ENCODE results near the gene SLC25A45. TPM values are rescaled to one million over a fixed set of nuclear protein-coding genes. Genes with fewer than 3 reads are reported as not detected.

Gene SLC25A45
- total and polyA plus RNA-seq, 2 of the 4 experiments (the other 2 are of a cell fraction) = 0.72 to 1.2 TPM

DNA sequence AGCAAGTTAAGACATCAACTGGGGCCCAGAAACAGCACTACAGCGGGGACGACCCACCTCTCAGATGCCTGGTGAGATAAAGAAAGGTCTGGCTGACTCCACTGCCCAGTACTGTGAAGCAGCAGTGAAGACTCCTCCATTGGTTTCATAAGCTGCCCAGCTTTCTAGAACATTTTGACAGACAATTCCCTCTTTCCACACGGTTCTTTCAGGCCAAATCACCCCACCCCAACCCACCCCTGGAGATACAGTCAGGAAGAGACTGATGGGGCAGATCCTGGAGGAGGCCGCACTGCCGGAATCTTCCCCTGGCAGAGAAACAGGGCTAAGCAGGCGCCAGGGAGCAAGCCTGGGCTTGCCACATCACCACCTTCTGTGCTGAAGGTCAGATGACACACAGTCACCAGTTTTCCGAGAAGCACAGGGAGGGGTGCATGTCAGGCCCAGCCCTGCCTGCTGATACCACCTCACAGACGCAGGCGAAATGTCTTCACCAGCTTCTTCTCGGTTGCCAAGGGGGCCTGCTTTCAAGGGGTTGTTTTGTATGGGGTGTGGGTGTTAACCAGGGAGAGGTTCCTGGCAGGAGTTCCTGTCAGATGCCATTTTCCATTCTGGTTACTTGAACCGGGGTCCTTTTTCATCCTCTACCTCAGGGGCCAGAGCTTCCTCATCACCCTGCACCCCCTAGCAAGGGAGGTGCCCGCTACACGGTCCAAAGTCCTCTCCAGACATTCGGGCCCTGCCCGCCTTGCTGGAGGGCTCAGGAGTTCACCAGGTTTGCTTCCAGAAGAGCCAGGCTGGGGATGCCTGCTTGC lies 38.7 kb upstream of the SLC25A45 start (continued):
- TF ChIP-seq, protein P1, sequence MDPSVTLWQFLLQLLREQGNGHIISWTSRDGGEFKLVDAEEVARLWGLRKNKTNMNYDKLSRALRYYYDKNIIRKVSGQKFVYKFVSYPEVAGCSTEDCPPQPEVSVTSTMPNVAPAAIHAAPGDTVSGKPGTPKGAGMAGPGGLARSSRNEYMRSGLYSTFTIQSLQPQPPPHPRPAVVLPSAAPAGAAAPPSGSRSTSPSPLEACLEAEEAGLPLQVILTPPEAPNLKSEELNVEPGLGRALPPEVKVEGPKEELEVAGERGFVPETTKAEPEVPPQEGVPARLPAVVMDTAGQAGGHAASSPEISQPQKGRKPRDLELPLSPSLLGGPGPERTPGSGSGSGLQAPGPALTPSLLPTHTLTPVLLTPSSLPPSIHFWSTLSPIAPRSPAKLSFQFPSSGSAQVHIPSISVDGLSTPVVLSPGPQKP (IDR thresholded peaks at IDR 0.05; ENCODE audit: borderline replicate concordance, low read depth, low read length) = no peak

DNA sequence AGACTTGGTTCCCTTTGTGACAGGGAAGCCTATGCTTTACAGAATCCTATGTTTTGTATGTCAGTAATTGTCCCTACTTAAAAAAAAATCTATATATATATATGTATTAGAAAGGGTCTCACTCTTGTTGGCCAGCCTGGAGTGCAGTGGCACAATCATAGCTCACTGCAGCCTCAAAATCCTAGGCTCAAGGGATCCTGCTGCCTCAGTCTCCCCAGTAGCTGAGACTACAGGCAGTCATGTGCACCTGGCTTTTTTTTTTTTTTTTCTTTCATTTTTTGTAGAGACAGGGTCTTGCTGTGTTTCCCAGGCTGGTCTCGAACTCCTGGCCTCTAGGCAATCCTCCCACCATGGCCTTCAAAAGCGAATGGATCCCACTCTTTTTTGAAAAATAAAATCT lies 38.1 kb upstream of the SLC25A45 start:
- Histone ChIP-seq H2BK20ac (ENCODE audit: low read depth, low read length) (peak overlapping the region; percentile 99), H4K20me1 (ENCODE audit: insufficient read depth, low read length) (peaks cover 40% of the 10 kb centered on the region), H3K23ac (ENCODE audit: low read depth, low read length) (peak overlapping the region; percentile 99), H4K91ac (ENCODE audit: insufficient read depth, low read depth, low read length) (peak overlapping the region; percentile 99), H4K8ac (ENCODE audit: low read depth in 2 of 2, low read length in 2 of 2) (peak overlapping the region; percentile 26 to 95), H3K79me1 (ENCODE audit: low read depth in 1 of 2, low read length in 2 of 2) (peaks cover 10 to 57% of the 10 kb centered on the region in 2 experiments; a peak in 2 of 4 replicates), H3K4me2 (ENCODE audit: low read depth, low read length) (peak overlapping the region; percentile 73), H3K9ac (ENCODE audit: low read depth, low read length) (peak overlapping the region; percentile 87), H3K4me3 (ENCODE audit: insufficient read depth, low read depth, low read length) (no peak overlapping the region), H3K27ac (ENCODE audit: insufficient read depth, low read length) (peak overlapping the region; percentile 98), H3K14ac (replicated peaks; ENCODE audit: low read depth, low read length) (peak overlapping the region; percentile 100), H2AK9ac (replicated peaks; ENCODE audit: low read depth, low read length, poor library complexity) (peak overlapping the region; percentile 95), H2AFZ (replicated peaks; ENCODE audit: low read length, poor library complexity) (no peak overlapping the region), H2BK15ac (ENCODE audit: low read depth, low read length) (peak overlapping the region; percentile 100; the same call in 2 of the 3 replicates), H2BK5ac (ENCODE audit: low read depth, low read length, poor library complexity, severe bottlenecking) (peak overlapping the region; percentile 82), H3K56ac (ENCODE audit: extremely low read depth, insufficient read depth, low read length) (peak overlapping the region; percentile 99), H3K9me3 (ENCODE audit: control insufficient read depth, insufficient read depth, low read length) (no peaks in the 10 kb centered on the region), H2AK5ac (ENCODE audit: low read depth, low read length) (peak overlapping the region; percentile 97), H3K18ac (ENCODE audit: low read depth, low read length) (peak overlapping the region; percentile 93), H3K4ac (ENCODE audit: low read depth, low read length) (peak overlapping the region; percentile 100), H3K4me1 (ENCODE audit: control insufficient read depth, insufficient read depth, low read length) (peaks cover 38% of the 10 kb centered on the region), H3K36me3 (ENCODE audit: control insufficient read depth, insufficient read depth, low read length) (peaks cover 19% of the 10 kb centered on the region), H3K9me1 (ENCODE audit: insufficient read depth, low read length) (no peaks in the 10 kb centered on the region), H3K27me3 (ENCODE audit: control insufficient read depth, insufficient read depth, low read length) (no peaks in the 10 kb centered on the region), H4K5ac (ENCODE audit: low read depth, low read length) (peak overlapping the region; percentile 88), H2BK120ac (ENCODE audit: low read depth, low read length) (peak overlapping the region; percentile 99)
- ChIA-PET CTCF (interaction anchor here (0.6 to 1.5 kb wide), 2 partner anchors 78 to 86 kb away, joined by 3 to 6 read pairs; partner anchors contain the start of gene MALAT1), POLR2A (ENCODE audit: unreplicated experiment) (interaction anchor here (1.0 to 6.8 kb wide), 5 partner anchors 13 to 88 kb away, joined by 3 to 142 read pairs (median 58); partner anchors contain the start of gene MALAT1)
- intact Hi-C loops (cut with micrococcal nuclease) (loop anchor here (2.0 kb wide), 1 partner anchor 78 kb away; the partner anchor contains the start of gene MALAT1), dilution Hi-C loops (cut with HindIII; ENCODE audit: low sequenced_read_pairs, unreplicated experiment) (no loop called here), in situ Hi-C loops (cut with MboI; ENCODE audit: low sequenced_read_pairs) (no loop called here)
- DNase-seq = no peak
- TF ChIP-seq, protein P2, sequence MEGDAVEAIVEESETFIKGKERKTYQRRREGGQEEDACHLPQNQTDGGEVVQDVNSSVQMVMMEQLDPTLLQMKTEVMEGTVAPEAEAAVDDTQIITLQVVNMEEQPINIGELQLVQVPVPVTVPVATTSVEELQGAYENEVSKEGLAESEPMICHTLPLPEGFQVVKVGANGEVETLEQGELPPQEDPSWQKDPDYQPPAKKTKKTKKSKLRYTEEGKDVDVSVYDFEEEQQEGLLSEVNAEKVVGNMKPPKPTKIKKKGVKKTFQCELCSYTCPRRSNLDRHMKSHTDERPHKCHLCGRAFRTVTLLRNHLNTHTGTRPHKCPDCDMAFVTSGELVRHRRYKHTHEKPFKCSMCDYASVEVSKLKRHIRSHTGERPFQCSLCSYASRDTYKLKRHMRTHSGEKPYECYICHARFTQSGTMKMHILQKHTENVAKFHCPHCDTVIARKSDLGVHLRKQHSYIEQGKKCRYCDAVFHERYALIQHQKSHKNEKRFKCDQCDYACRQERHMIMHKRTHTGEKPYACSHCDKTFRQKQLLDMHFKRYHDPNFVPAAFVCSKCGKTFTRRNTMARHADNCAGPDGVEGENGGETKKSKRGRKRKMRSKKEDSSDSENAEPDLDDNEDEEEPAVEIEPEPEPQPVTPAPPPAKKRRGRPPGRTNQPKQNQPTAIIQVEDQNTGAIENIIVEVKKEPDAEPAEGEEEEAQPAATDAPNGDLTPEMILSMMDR (conservative IDR thresholded peaks at IDR 0.05; ENCODE audit: low read depth, low read length) = no peak
- no peak for TF ChIP-seq RFX5 (IDR thresholded peaks at IDR 0.05; ENCODE audit: low read depth, low read length)
- no TSS peak for BruUV-seq (replicated peaks)
- WGBS, 2 experiments (ENCODE audit: extremely low coverage in 2 of 2, insufficient read length in 1 of 2) = no CpG with 5 or more reads among the region's 2 CpGs
- ATAC-seq (ENCODE audit: low read depth) = no peak
